HEK293 (cell line): Measurements from ENCODE around the gene PTPRF.

Experiments used
- CTCF ChIA-PET: fragments of 350-600 bp; formaldehyde crosslinking; extraction: SDS; loops from one replicate; lab custom pipeline; 2021; ENCODE audit warnings: antibody characterized with exemption; lab: Yijun Ruan, JAX
- POLR2A ChIA-PET: fragments of 300-600 bp; formaldehyde crosslinking; extraction: SDS; loops from one replicate; lab custom pipeline; 2020; ENCODE audit warnings: antibody characterized with exemption, inconsistent platforms; lab: Yijun Ruan, JAX
- H3K27ac ChIP-seq: fragments of 200-500 bp; sonication (Bioruptor generic); 2 replicates; pipeline ENCODE4 v1.5.1; 2014; ENCODE audit warnings: low read depth, low read length, control low read depth, inconsistent platforms; ENCODE audit errors: extremely low read depth
- H3K36me3 ChIP-seq, 2 experiments: fragments of 200-500 bp in 1 of 2; sonication (Bioruptor generic) in 1 of 2; 1 replicate in 1 of 2; 2 replicates in 1 of 2; pipeline ENCODE4 v1.5.1; 2014 to 2017; ENCODE audit warnings: inconsistent platforms in 2 of 2, low read length in 2 of 2; ENCODE audit not compliant: control insufficient read depth in 2 of 2, insufficient read depth in 1 of 2
- H3K4me1 ChIP-seq: fragments of 200-500 bp; sonication (Bioruptor generic); 2 replicates; pipeline ENCODE4 v1.5.1; 2014; ENCODE audit warnings: mild to moderate bottlenecking, low read length, inconsistent platforms; ENCODE audit not compliant: control insufficient read depth, insufficient read depth
- H3K4me3 ChIP-seq: 2 replicates; pipeline ENCODE4 v1.5.1; 2011; ENCODE audit warnings: low read depth, mild to moderate bottlenecking, control low read depth, low read length, moderate library complexity
- H3K9me3 ChIP-seq: fragments of 200-500 bp; sonication (Bioruptor generic); 2 replicates; pipeline ENCODE4 v1.5.1; 2014; ENCODE audit warnings: low read depth, low read length, inconsistent platforms; ENCODE audit not compliant: control insufficient read depth, insufficient read depth
- CTCF ChIP-seq: fragments of 450-650 bp; formaldehyde crosslinking; IDR thresholded peaks from 2 replicates; pipeline ENCODE4 v1.5.1; 2016; ENCODE audit warnings: missing biosample characterization, missing genetic modification characterization
- FEZF1 ChIP-seq: fragments of 450-650 bp; formaldehyde crosslinking; IDR thresholded peaks from 2 replicates; pipeline ENCODE4 v1.5.1; 2016; ENCODE audit warnings: missing biosample characterization, missing genetic modification characterization
- OSR2 ChIP-seq: fragments of 450-650 bp; formaldehyde crosslinking; IDR thresholded peaks from 2 replicates; pipeline ENCODE4 v1.5.1; 2016; ENCODE audit warnings: missing biosample characterization, missing genetic modification characterization
- SP7 ChIP-seq: fragments of 450-650 bp; formaldehyde crosslinking; IDR thresholded peaks from 2 replicates; pipeline ENCODE4 v1.5.1; 2016; ENCODE audit warnings: missing biosample characterization, missing genetic modification characterization
- ZBTB17 ChIP-seq: fragments of 450-650 bp; formaldehyde crosslinking; IDR thresholded peaks from 2 replicates; pipeline ENCODE4 v1.5.1; 2016; ENCODE audit warnings: missing biosample characterization, missing genetic modification characterization
- ZNF146 ChIP-seq: fragments of 450-650 bp; formaldehyde crosslinking; IDR thresholded peaks from 2 replicates; pipeline ENCODE4 v1.5.1; 2016; ENCODE audit warnings: missing biosample characterization, missing genetic modification characterization
- ZNF19 ChIP-seq: fragments of 450-650 bp; formaldehyde crosslinking; IDR thresholded peaks from 2 replicates; pipeline ENCODE4; 2016; ENCODE audit warnings: missing biosample characterization, missing genetic modification characterization, low read depth
- ZNF248 ChIP-seq: fragments of 450-650 bp; formaldehyde crosslinking; IDR thresholded peaks from 2 replicates; pipeline ENCODE4 v1.5.1; 2017; ENCODE audit warnings: missing biosample characterization, missing genetic modification characterization
- ZNF280D ChIP-seq: fragments of 450-650 bp; formaldehyde crosslinking; IDR thresholded peaks from 2 replicates; pipeline ENCODE4 v1.5.1; 2016; ENCODE audit warnings: missing biosample characterization, missing genetic modification characterization
- ZNF324 ChIP-seq: fragments of 450-650 bp; formaldehyde crosslinking; IDR thresholded peaks from 2 replicates; pipeline ENCODE4 v1.5.1; 2016; ENCODE audit warnings: missing biosample characterization, missing genetic modification characterization
- ZNF335 ChIP-seq: fragments of 450-650 bp; formaldehyde crosslinking; conservative IDR thresholded peaks from 2 replicates; pipeline ENCODE4 v1.5.1; 2016; ENCODE audit warnings: missing biosample characterization, missing genetic modification characterization
- ZNF350 ChIP-seq: fragments of 450-650 bp; formaldehyde crosslinking; IDR thresholded peaks from 2 replicates; pipeline ENCODE4 v1.5.0; 2017; ENCODE audit warnings: missing biosample characterization, mild to moderate bottlenecking, missing genetic modification characterization
- ZNF600 ChIP-seq: fragments of 450-650 bp; formaldehyde crosslinking; IDR thresholded peaks from 2 replicates; pipeline ENCODE4 v1.5.1; 2016; ENCODE audit warnings: missing biosample characterization, missing genetic modification characterization
- ZNF610 ChIP-seq: fragments of 450-650 bp; formaldehyde crosslinking; IDR thresholded peaks from 2 replicates; pipeline ENCODE4 v1.5.1; 2016; ENCODE audit warnings: missing biosample characterization, missing genetic modification characterization, borderline replicate concordance
- ZNF707 ChIP-seq: fragments of 450-650 bp; formaldehyde crosslinking; IDR thresholded peaks from 2 replicates; pipeline ENCODE4 v1.5.1; 2016; ENCODE audit warnings: missing biosample characterization, missing genetic modification characterization
- ZNF76 ChIP-seq: fragments of 450-650 bp; formaldehyde crosslinking; IDR thresholded peaks from 2 replicates; pipeline ENCODE4; 2016; ENCODE audit warnings: low read depth, missing biosample characterization, missing genetic modification characterization, borderline replicate concordance
- ZNF776 ChIP-seq: fragments of 450-650 bp; formaldehyde crosslinking; IDR thresholded peaks from 2 replicates; pipeline ENCODE4 v1.5.0; 2017; ENCODE audit warnings: missing biosample characterization, missing genetic modification characterization, borderline replicate concordance
- ZNF785 ChIP-seq: fragments of 450-650 bp; formaldehyde crosslinking; IDR thresholded peaks from 2 replicates; pipeline ENCODE4 v1.5.1; 2016; ENCODE audit warnings: missing biosample characterization, missing genetic modification characterization
- TF ChIP-seq, protein P1 (sequence below): fragments of 450-650 bp; IDR thresholded peaks from 2 replicates; pipeline ENCODE4 v1.5.1; 2018; ENCODE audit warnings: missing biosample characterization, missing genetic modification characterization
- TF ChIP-seq, protein P2 (sequence below): fragments of 450-650 bp; formaldehyde crosslinking; conservative IDR thresholded peaks from 2 replicates; pipeline ENCODE4 v1.5.1; 2016; ENCODE audit warnings: low read depth, missing biosample characterization, missing genetic modification characterization
- TF ChIP-seq, protein P3 (sequence below): fragments of 450-650 bp; formaldehyde crosslinking; IDR thresholded peaks from 2 replicates; pipeline ENCODE4 v1.5.0; 2017; ENCODE audit warnings: missing biosample characterization, missing genetic modification characterization, borderline replicate concordance

Gene PTPRF

DNA sequence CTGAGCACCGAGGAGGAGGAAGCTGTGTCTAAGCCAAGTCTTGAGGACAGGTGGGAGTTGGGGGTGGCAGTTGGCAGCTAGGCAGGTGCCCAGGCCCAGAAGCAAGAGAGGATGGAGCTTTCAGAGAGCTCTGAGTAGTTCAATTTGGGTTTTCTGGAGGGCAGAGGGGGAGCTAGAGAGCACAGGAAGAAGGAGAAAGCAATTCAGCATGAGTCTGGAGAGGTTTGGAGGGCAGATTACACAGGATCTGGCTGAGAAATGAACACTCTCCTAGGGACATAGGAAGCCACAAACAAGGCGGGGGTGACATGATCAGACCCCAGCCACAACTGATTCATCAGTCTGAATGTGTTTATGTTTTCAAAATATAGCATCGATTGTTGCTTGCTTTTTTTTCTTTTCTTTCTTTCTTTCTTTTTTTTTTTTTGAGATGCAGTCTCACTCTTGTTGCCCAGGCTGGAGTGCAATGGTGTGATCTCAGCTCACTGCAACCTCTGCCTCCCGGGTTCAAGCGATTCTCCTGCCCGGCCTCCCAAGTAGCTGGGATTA is 23.8 kb downstream of the PTPRF start (continued):
- no peak for TF ChIP-seq ZNF324 (tag by site-specific recombination)
- TF ChIP-seq FEZF1: peak; percentile 58
- TF ChIP-seq CTCF: peak; percentile 75
- no peak for TF ChIP-seq ZNF610 (tag by site-specific recombination)
- TF ChIP-seq ZNF600 (tag by site-specific recombination): no peak
- peak; percentile 38; the same call in 1 of the 2 replicates for TF ChIP-seq ZBTB17 (tag by site-specific recombination)
- TF ChIP-seq, protein P1, sequence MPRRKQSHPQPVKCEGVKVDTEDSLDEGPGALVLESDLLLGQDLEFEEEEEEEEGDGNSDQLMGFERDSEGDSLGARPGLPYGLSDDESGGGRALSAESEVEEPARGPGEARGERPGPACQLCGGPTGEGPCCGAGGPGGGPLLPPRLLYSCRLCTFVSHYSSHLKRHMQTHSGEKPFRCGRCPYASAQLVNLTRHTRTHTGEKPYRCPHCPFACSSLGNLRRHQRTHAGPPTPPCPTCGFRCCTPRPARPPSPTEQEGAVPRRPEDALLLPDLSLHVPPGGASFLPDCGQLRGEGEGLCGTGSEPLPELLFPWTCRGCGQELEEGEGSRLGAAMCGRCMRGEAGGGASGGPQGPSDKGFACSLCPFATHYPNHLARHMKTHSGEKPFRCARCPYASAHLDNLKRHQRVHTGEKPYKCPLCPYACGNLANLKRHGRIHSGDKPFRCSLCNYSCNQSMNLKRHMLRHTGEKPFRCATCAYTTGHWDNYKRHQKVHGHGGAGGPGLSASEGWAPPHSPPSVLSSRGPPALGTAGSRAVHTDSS (tag by site-specific recombination): no peak
- TF ChIP-seq ZNF19 (tag by site-specific recombination): no peak

DNA sequence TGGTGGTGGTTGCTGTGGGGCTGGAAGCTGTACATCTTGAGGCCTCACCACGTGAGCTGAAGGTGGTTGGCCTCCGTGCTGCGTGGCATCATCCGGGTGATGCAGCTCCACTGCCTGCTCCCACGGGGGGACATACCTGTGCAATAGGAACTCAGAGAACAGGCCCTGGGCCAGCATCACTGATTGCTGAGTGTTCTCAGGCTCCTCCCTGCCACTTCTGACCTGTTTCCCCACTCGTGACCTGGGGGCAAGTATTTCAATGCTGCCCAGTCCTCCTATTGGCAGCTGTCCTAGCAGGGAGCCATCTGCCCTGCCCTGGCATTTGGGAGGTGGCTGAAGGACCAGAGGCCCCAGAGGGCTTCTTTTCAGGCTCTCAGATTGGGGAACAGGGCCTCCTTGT is 26.1 kb downstream of the PTPRF start:
- TF ChIP-seq ZNF776 (tag by site-specific recombination) (no peak), ZNF248 (no peak), ZNF707 (tag by site-specific recombination) (no peak), SP7 (tag by site-specific recombination) (no peak), ZNF350 (tag by site-specific recombination) (no peak), ZNF76 (tag by site-specific recombination) (no peak), ZNF785 (tag by site-specific recombination) (no peak), ZNF335 (tag by site-specific recombination) (no peak), OSR2 (tag by site-specific recombination) (no peak), ZNF146 (tag by site-specific recombination) (no peak), ZNF280D (no peak)
- TF ChIP-seq, protein P2, sequence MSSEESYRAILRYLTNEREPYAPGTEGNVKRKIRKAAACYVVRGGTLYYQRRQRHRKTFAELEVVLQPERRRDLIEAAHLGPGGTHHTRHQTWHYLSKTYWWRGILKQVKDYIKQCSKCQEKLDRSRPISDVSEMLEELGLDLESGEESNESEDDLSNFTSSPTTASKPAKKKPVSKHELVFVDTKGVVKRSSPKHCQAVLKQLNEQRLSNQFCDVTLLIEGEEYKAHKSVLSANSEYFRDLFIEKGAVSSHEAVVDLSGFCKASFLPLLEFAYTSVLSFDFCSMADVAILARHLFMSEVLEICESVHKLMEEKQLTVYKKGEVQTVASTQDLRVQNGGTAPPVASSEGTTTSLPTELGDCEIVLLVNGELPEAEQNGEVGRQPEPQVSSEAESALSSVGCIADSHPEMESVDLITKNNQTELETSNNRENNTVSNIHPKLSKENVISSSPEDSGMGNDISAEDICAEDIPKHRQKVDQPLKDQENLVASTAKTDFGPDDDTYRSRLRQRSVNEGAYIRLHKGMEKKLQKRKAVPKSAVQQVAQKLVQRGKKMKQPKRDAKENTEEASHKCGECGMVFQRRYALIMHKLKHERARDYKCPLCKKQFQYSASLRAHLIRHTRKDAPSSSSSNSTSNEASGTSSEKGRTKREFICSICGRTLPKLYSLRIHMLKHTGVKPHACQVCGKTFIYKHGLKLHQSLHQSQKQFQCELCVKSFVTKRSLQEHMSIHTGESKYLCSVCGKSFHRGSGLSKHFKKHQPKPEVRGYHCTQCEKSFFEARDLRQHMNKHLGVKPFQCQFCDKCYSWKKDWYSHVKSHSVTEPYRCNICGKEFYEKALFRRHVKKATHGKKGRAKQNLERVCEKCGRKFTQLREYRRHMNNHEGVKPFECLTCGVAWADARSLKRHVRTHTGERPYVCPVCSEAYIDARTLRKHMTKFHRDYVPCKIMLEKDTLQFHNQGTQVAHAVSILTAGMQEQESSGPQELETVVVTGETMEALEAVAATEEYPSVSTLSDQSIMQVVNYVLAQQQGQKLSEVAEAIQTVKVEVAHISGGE (tag by site-specific recombination): no peak
- TF ChIP-seq, protein P3, sequence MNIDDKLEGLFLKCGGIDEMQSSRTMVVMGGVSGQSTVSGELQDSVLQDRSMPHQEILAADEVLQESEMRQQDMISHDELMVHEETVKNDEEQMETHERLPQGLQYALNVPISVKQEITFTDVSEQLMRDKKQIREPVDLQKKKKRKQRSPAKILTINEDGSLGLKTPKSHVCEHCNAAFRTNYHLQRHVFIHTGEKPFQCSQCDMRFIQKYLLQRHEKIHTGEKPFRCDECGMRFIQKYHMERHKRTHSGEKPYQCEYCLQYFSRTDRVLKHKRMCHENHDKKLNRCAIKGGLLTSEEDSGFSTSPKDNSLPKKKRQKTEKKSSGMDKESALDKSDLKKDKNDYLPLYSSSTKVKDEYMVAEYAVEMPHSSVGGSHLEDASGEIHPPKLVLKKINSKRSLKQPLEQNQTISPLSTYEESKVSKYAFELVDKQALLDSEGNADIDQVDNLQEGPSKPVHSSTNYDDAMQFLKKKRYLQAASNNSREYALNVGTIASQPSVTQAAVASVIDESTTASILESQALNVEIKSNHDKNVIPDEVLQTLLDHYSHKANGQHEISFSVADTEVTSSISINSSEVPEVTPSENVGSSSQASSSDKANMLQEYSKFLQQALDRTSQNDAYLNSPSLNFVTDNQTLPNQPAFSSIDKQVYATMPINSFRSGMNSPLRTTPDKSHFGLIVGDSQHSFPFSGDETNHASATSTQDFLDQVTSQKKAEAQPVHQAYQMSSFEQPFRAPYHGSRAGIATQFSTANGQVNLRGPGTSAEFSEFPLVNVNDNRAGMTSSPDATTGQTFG: no peak
- Histone ChIP-seq H3K4me1 (no peaks in the 10 kb centered on the region), H3K4me3 (no peak overlapping the region), H3K27ac (no peak overlapping the region), H3K9me3 (no peaks in the 10 kb centered on the region), H3K36me3 (peaks cover 5 to 82% of the 10 kb centered on the region in 2 experiments; a peak in 2 of 3 replicates)
- ChIA-PET POLR2A (no interaction called here), CTCF (interaction anchor here (0.5 kb wide), 1 partner anchor 24 kb away, joined by 3 read pairs; no protein-coding TSS in a partner anchor)
